HL-60 (cell line): Measurements from ENCODE around the gene ANLN.

Experiments used
- DNase-seq, 2 experiments: peaks; one replicate each; pipeline ENCODE4 v3.0.0-alpha.2; 2010 to 2020; ENCODE audit warnings: low read depth in 1 of 2, low spot score in 1 of 2
- H3K27ac ChIP-seq: fragments of 250-450 bp; sonication (Bioruptor Pico); replicated peaks from 2 replicates; pipeline ENCODE4 v1.5.1; 2020; ENCODE audit warnings: mild to moderate bottlenecking, moderate library complexity
- H3K27me3 ChIP-seq: fragments of 250-450 bp; sonication (Bioruptor Pico); 2 replicates; pipeline ENCODE4 v1.5.1; 2021; ENCODE audit warnings: mild to moderate bottlenecking, moderate library complexity; ENCODE audit not compliant: insufficient read depth, poor library complexity, severe bottlenecking
- H3K4me3 ChIP-seq: replicated peaks from 2 replicates; pipeline ENCODE4 v1.5.1; 2011; ENCODE audit warnings: mild to moderate bottlenecking, control low read depth, low read length; ENCODE audit not compliant: insufficient read depth
- GABPA ChIP-seq: IDR thresholded peaks from 2 replicates; pipeline ENCODE4 v1.6.1; 2012; ENCODE audit warnings: low read depth
- POLR2AphosphoS5 ChIP-seq: IDR thresholded peaks from 2 replicates; pipeline ENCODE4 v1.6.1; 2012; ENCODE audit warnings: low read depth
- SPI1 ChIP-seq: IDR thresholded peaks from 2 replicates; pipeline ENCODE4 v1.6.1; 2012; ENCODE audit warnings: low read depth, mild to moderate bottlenecking, borderline replicate concordance
- TF ChIP-seq, protein P1 (sequence below): IDR thresholded peaks from one replicate; pipeline ENCODE4 v1.5.1; 2011; ENCODE audit warnings: low read length, control low read depth, inconsistent platforms; ENCODE audit not compliant: insufficient read depth
- TF ChIP-seq, protein P2 (sequence below): IDR thresholded peaks from 2 replicates; pipeline ENCODE4 v1.6.1; 2012; ENCODE audit warnings: low read depth; ENCODE audit not compliant: insufficient replicate concordance

The ANLN gene

DNA sequence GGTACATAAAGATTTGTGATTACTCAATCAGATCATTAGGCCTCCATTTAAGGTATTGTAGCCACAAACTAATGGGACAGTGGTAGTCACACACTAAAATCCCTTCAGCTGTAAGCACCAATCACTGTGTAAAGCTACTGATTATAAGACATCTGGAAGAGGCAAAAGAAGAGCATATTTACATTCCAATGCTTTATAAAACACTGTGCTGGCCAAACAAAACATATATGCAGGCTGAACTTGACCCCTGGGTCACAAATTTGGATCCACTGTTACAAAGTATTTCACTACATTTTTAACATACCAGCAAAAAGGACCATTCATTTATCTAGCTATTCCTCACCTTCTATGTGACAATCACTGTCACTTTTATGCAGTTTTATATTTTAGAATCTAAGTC, 41.4 kb upstream of the ANLN start:
- H3K4me3 ChIP-seq = no peak overlapping the region
- no peak overlapping the region for H3K27ac ChIP-seq
- no peak for DNase-seq
- H3K27me3 ChIP-seq = no peaks in the 10 kb centered on the region
- TF ChIP-seq, protein P1, sequence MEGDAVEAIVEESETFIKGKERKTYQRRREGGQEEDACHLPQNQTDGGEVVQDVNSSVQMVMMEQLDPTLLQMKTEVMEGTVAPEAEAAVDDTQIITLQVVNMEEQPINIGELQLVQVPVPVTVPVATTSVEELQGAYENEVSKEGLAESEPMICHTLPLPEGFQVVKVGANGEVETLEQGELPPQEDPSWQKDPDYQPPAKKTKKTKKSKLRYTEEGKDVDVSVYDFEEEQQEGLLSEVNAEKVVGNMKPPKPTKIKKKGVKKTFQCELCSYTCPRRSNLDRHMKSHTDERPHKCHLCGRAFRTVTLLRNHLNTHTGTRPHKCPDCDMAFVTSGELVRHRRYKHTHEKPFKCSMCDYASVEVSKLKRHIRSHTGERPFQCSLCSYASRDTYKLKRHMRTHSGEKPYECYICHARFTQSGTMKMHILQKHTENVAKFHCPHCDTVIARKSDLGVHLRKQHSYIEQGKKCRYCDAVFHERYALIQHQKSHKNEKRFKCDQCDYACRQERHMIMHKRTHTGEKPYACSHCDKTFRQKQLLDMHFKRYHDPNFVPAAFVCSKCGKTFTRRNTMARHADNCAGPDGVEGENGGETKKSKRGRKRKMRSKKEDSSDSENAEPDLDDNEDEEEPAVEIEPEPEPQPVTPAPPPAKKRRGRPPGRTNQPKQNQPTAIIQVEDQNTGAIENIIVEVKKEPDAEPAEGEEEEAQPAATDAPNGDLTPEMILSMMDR = no peak

DNA sequence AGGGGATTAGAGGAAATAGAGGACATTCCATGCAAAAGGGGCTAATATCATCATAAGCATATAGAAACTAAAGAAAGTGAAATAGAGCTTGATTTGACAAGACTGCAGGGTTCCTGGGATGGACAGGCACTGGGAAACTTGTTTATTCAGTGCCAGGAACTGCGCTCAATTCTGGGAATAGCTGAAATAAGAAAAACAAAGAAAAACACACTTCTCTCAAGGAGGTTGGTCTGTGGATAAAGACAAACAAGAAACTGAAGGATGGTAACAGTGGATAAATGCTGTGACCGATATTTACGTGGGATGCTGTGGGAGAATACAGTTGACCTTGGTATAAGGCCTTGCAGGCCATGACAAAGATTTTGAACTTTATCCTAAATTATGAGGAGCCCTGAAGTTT, 40.9 kb upstream of the ANLN start:
- H3K4me3 ChIP-seq = no peak overlapping the region
- no peak for DNase-seq
- H3K27ac ChIP-seq = no peak overlapping the region
- TF ChIP-seq POLR2AphosphoS5 (no peak), GABPA (no peak), SPI1 (no peak)
- TF ChIP-seq, protein P2, sequence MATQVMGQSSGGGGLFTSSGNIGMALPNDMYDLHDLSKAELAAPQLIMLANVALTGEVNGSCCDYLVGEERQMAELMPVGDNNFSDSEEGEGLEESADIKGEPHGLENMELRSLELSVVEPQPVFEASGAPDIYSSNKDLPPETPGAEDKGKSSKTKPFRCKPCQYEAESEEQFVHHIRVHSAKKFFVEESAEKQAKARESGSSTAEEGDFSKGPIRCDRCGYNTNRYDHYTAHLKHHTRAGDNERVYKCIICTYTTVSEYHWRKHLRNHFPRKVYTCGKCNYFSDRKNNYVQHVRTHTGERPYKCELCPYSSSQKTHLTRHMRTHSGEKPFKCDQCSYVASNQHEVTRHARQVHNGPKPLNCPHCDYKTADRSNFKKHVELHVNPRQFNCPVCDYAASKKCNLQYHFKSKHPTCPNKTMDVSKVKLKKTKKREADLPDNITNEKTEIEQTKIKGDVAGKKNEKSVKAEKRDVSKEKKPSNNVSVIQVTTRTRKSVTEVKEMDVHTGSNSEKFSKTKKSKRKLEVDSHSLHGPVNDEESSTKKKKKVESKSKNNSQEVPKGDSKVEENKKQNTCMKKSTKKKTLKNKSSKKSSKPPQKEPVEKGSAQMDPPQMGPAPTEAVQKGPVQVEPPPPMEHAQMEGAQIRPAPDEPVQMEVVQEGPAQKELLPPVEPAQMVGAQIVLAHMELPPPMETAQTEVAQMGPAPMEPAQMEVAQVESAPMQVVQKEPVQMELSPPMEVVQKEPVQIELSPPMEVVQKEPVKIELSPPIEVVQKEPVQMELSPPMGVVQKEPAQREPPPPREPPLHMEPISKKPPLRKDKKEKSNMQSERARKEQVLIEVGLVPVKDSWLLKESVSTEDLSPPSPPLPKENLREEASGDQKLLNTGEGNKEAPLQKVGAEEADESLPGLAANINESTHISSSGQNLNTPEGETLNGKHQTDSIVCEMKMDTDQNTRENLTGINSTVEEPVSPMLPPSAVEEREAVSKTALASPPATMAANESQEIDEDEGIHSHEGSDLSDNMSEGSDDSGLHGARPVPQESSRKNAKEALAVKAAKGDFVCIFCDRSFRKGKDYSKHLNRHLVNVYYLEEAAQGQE = no peak
- TF ChIP-seq, protein P1 = no peak
- no peaks in the 10 kb centered on the region for H3K27me3 ChIP-seq

DNA sequence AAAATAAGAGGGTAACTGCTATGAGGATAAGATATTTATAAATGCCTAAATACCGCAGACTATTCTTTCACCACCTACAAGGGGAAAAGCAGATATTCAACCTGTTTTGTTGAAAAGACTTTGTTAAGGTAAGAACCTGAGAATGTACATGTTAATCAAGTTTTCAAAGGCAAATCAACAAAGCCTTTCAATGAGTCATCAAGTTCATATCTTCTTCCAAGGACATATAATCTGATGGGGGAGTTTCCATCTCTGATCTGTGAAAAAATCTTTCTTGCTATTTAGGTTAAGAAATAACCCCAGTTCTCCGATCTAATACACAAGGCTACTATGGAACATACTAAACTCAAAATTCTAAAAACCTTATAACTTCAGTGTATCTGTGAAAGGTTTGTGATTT, 40.0 kb upstream of the ANLN start:
- TF ChIP-seq SPI1 (no peak), GABPA (no peak), POLR2AphosphoS5 (no peak)
- TF ChIP-seq, protein P1 = no peak
- TF ChIP-seq, protein P2 = no peak

DNA sequence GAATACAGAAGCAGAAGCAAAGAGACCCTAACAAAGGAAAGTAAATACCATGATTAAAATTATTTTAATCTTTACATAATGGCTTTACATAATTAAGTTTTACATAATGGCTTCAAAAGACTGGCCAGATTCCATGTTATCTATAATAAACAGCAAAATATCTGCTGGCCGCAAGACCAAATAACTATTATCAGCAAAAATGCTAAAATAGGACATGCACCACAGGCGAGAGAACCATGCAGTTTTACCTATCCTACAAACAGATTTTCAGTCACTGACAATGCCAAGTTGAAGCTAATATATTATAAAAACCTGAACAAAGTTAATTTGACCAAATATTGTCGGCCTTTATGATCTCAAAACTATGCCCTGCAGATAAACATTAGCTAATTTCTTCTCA, 34.2 kb upstream of the ANLN start:
- Histone ChIP-seq H3K4me3 (no peak overlapping the region), H3K27ac (no peak overlapping the region), H3K27me3 (no peaks in the 10 kb centered on the region)
- DNase-seq = no peak
- no peak for TF ChIP-seq POLR2AphosphoS5
- TF ChIP-seq, protein P2 = no peak
- TF ChIP-seq GABPA = no peak
- TF ChIP-seq, protein P1 = no peak
- no peak for TF ChIP-seq SPI1

More for the DNA sequence above, 40.0 kb upstream of the ANLN start:
- H3K27ac ChIP-seq = no peak overlapping the region
- no peak overlapping the region for H3K4me3 ChIP-seq
- H3K27me3 ChIP-seq = no peaks in the 10 kb centered on the region
- no peak for DNase-seq
